HEK293 (cell line): Measurements from ENCODE around the gene IGSF21.

Source experiments
- HOXC10 ChIP-seq: sonication (generic); formaldehyde crosslinking; IDR thresholded peaks from 2 replicates; pipeline ENCODE4 v1.8.1; 2023; ENCODE audit warnings: mild to moderate bottlenecking, missing genetic modification reagents
- ZNF114 ChIP-seq: fragments of 450-650 bp; formaldehyde crosslinking; IDR thresholded peaks from 2 replicates; pipeline ENCODE4 v1.5.0; 2017; ENCODE audit warnings: missing biosample characterization, missing genetic modification characterization
- ZNF138 ChIP-seq: fragments of 450-650 bp; formaldehyde crosslinking; IDR thresholded peaks from 2 replicates; pipeline ENCODE4 v1.5.1; 2016; ENCODE audit warnings: missing biosample characterization, missing genetic modification characterization, borderline replicate concordance
- ZNF274 ChIP-seq, 2 experiments: fragments of 200-500 bp in 1 of 2; fragments of 450-650 bp in 1 of 2; sonication (Bioruptor generic) in 1 of 2; formaldehyde crosslinking in 1 of 2; IDR thresholded peaks; 2 replicates each; pipeline versions ENCODE4 v1.5.1 to v1.6.1; 2014 to 2016; ENCODE audit warnings: borderline replicate concordance in 1 of 2, inconsistent platforms in 1 of 2, low read length in 1 of 2, missing biosample characterization in 1 of 2, missing genetic modification characterization in 1 of 2
- TF ChIP-seq, protein P1 (sequence below): fragments of 450-650 bp; formaldehyde crosslinking; IDR thresholded peaks from 2 replicates; pipeline ENCODE4 v1.5.1; 2016; ENCODE audit warnings: missing biosample characterization, missing genetic modification characterization
- TF ChIP-seq, protein P2 (sequence below): fragments of 450-650 bp; formaldehyde crosslinking; IDR thresholded peaks from 2 replicates; pipeline ENCODE4 v1.5.1; 2016; ENCODE audit warnings: missing biosample characterization, missing genetic modification characterization

DNA sequence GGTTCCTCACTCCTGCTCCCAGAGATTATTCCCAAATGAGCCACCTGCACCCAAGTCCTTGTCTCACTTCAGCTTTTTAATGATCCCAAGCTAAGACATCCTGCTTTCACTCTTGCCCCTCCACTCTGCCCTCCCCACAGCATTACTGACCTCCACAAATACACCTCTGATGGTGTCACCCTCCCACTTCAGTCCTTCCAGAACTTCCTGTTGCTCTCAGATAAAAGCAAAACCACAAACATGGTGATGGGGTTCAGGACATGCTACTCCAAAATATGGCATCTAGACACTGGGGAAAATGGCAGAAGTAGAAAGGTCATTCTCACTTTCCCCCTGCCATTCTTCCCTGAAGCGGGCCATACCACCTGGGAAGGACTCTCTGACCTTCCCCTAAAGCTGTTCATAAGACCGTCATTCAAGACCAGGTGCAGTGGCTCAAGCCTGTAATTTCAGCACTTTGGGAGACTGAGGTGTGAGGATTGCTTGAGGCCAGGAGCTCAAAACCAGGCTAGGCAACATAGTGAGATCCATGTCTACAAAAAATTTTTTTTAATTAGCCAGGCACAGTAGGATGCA lies 307.4 kb downstream of the IGSF21 start:
- TF ChIP-seq, protein P1, sequence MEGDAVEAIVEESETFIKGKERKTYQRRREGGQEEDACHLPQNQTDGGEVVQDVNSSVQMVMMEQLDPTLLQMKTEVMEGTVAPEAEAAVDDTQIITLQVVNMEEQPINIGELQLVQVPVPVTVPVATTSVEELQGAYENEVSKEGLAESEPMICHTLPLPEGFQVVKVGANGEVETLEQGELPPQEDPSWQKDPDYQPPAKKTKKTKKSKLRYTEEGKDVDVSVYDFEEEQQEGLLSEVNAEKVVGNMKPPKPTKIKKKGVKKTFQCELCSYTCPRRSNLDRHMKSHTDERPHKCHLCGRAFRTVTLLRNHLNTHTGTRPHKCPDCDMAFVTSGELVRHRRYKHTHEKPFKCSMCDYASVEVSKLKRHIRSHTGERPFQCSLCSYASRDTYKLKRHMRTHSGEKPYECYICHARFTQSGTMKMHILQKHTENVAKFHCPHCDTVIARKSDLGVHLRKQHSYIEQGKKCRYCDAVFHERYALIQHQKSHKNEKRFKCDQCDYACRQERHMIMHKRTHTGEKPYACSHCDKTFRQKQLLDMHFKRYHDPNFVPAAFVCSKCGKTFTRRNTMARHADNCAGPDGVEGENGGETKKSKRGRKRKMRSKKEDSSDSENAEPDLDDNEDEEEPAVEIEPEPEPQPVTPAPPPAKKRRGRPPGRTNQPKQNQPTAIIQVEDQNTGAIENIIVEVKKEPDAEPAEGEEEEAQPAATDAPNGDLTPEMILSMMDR = no peak
- TF ChIP-seq ZNF138 (tag by site-specific recombination) (no peak), ZNF274 (IDR thresholded peaks at IDR 0.05; ENCODE audit: low read length) (no peak), ZNF274 (tag by site-specific recombination; IDR thresholded peaks at IDR 0.05; ENCODE audit: borderline replicate concordance) (no peak), HOXC10 (CRISPR knock-in tag) (no peak), ZNF114 (tag by site-specific recombination) (no peak)
- TF ChIP-seq, protein P2, sequence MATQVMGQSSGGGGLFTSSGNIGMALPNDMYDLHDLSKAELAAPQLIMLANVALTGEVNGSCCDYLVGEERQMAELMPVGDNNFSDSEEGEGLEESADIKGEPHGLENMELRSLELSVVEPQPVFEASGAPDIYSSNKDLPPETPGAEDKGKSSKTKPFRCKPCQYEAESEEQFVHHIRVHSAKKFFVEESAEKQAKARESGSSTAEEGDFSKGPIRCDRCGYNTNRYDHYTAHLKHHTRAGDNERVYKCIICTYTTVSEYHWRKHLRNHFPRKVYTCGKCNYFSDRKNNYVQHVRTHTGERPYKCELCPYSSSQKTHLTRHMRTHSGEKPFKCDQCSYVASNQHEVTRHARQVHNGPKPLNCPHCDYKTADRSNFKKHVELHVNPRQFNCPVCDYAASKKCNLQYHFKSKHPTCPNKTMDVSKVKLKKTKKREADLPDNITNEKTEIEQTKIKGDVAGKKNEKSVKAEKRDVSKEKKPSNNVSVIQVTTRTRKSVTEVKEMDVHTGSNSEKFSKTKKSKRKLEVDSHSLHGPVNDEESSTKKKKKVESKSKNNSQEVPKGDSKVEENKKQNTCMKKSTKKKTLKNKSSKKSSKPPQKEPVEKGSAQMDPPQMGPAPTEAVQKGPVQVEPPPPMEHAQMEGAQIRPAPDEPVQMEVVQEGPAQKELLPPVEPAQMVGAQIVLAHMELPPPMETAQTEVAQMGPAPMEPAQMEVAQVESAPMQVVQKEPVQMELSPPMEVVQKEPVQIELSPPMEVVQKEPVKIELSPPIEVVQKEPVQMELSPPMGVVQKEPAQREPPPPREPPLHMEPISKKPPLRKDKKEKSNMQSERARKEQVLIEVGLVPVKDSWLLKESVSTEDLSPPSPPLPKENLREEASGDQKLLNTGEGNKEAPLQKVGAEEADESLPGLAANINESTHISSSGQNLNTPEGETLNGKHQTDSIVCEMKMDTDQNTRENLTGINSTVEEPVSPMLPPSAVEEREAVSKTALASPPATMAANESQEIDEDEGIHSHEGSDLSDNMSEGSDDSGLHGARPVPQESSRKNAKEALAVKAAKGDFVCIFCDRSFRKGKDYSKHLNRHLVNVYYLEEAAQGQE (tag by site-specific recombination) = no peak
